WERI-Rb-1 (cell line): ENCODE measurements around the gene CLINT1.

Source experiments
- DNase-seq: peaks from one replicate; pipeline ENCODE4 v3.0.0-alpha.2; 2020
- H3K27ac ChIP-seq: fragments of 250-450 bp; sonication (Bioruptor Pico); 2 replicates; pipeline ENCODE4 v1.5.1; 2020; ENCODE audit warnings: mild to moderate bottlenecking, moderate library complexity
- H3K27me3 ChIP-seq: fragments of 250-450 bp; sonication (Bioruptor Pico); 2 replicates; pipeline ENCODE4 v1.5.1; 2021; ENCODE audit warnings: mild to moderate bottlenecking, low read depth, moderate library complexity; ENCODE audit not compliant: insufficient read depth, severe bottlenecking
- H3K36me3 ChIP-seq: fragments of 250-450 bp; sonication (Bioruptor Pico); 2 replicates; pipeline ENCODE4 v1.5.1; 2020; ENCODE audit warnings: mild to moderate bottlenecking, moderate library complexity
- H3K4me3 ChIP-seq: 2 replicates; pipeline ENCODE4 v1.5.1; 2011; ENCODE audit warnings: low read depth, mild to moderate bottlenecking, control low read depth, low read length
- H3K9me3 ChIP-seq: fragments of 250-450 bp; sonication (Bioruptor Pico); 2 replicates; pipeline ENCODE4 v1.5.1; 2021; ENCODE audit warnings: mild to moderate bottlenecking, moderate library complexity; ENCODE audit not compliant: severe bottlenecking
- CTCF ChIP-seq: IDR thresholded peaks from 2 replicates; pipeline ENCODE4 v1.5.1; 2011; ENCODE audit warnings: low read depth, mild to moderate bottlenecking, control low read depth, inconsistent platforms, low read length

The CLINT1 gene

GRCh38 chr5:157858527-157859226 is at the start of gene CLINT1:
CLINT1 (minus strand) TSS chr5:157859145; CDS start chr5:157858970, 175 bp downstream.
- no peak for TF ChIP-seq CTCF
- Histone ChIP-seq H3K4me3 (peak within 1 kb of the TSS; percentile 87), H3K27me3 (no peaks in the 10 kb centered on the region), H3K9me3 (no peaks in the 10 kb centered on the region), H3K27ac (peak within 1 kb of the TSS; percentile 84), H3K36me3 (peaks cover 5% of the 10 kb centered on the region)
- DNase-seq = peak; percentile 89

- Histone ChIP-seq H3K27me3 (no peaks in the 10 kb centered on the region), H3K36me3 (no peaks in the 10 kb centered on the region), H3K9me3 (no peaks in the 10 kb centered on the region), H3K4me3 (no peak overlapping the region), H3K27ac (no peak overlapping the region)
- no peak for TF ChIP-seq CTCF
- no peak for DNase-seq
Observed at GRCh38 chr5:157908459-157908858, 49.5 kb upstream of the CLINT1 start.

- no peaks in the 10 kb centered on the region for H3K9me3 ChIP-seq
- no peaks in the 10 kb centered on the region for H3K36me3 ChIP-seq
- no peak for TF ChIP-seq CTCF
- H3K27me3 ChIP-seq = no peaks in the 10 kb centered on the region
- no peak overlapping the region for H3K27ac ChIP-seq
- DNase-seq = no peak
- H3K4me3 ChIP-seq = no peak overlapping the region
Observed at GRCh38 chr5:157907479-157907878, 48.5 kb upstream of the CLINT1 start.

- H3K36me3 ChIP-seq = no peaks in the 10 kb centered on the region
- H3K27me3 ChIP-seq = no peaks in the 10 kb centered on the region
- TF ChIP-seq CTCF = no peak
- DNase-seq = no peak
- H3K9me3 ChIP-seq = no peaks in the 10 kb centered on the region
- H3K27ac ChIP-seq = no peak overlapping the region
- no peak overlapping the region for H3K4me3 ChIP-seq
Observed at GRCh38 chr5:157903117-157903450, 44.1 kb upstream of the CLINT1 start.

- no peak overlapping the region for H3K27ac ChIP-seq
- H3K27me3 ChIP-seq = no peaks in the 10 kb centered on the region
- no peak for DNase-seq
- H3K4me3 ChIP-seq = no peak overlapping the region
- H3K36me3 ChIP-seq = no peaks in the 10 kb centered on the region
- no peak for TF ChIP-seq CTCF
- H3K9me3 ChIP-seq = no peaks in the 10 kb centered on the region
Observed at GRCh38 chr5:157902449-157903116, 43.6 kb upstream of the CLINT1 start.
